Measurements from ENCODE around the gene CHMP4A.
A peak's percentile ranks its signal among the peaks of the same experiment; 100 is the strongest.
"Not testable (repeated sequence)": the region's sequence is repeated elsewhere in the genome, so short reads cannot be mapped to it uniquely, and the experiment has no call there.

Gene CHMP4A

GRCh38 chr14:24246765-24247212 lies 33.5 kb upstream of the CHMP4A start:
- DNase-seq = peak; percentile 63

- DNase-seq = not testable (repeated sequence)
These were observed 32.1 kb upstream of the CHMP4A start for GRCh38 chr14:24245350-24245749.

- no peak for DNase-seq
These were observed 30.1 kb upstream of the CHMP4A start for GRCh38 chr14:24243336-24243836.

GRCh38 chr14:24241829-24242443 lies 28.6 kb upstream of the CHMP4A start:
- peak; percentile 94 for DNase-seq

- DNase-seq = no peak
These were observed 27.0 kb upstream of the CHMP4A start for GRCh38 chr14:24240110-24240918.

GRCh38 chr14:24238527-24239037 lies 25.3 kb upstream of the CHMP4A start:
- DNase-seq = no peak

GRCh38 chr14:24238123-24238522 lies 24.8 kb upstream of the CHMP4A start:
- DNase-seq = no peak

- no peak for DNase-seq
These were observed 24.2 kb upstream of the CHMP4A start for GRCh38 chr14:24237463-24237955.

GRCh38 chr14:24236689-24237462 lies 23.6 kb upstream of the CHMP4A start:
- DNase-seq = no peak

GRCh38 chr14:24235804-24236688 lies 22.8 kb upstream of the CHMP4A start:
- DNase-seq = no peak

- DNase-seq = no peak
These were observed 21.1 kb upstream of the CHMP4A start for GRCh38 chr14:24234095-24235005.

GRCh38 chr14:24233538-24233866 lies 20.2 kb upstream of the CHMP4A start:
- no peak for DNase-seq

GRCh38 chr14:24232645-24233537 lies 19.6 kb upstream of the CHMP4A start, which contains the start of gene GMPR2:
TSS of gene GMPR2 (plus strand) at chr14:24232929. CDS start at chr14:24233254, 325 bp downstream.
- no peak for DNase-seq

- DNase-seq = peak; percentile 89
These were observed 18.9 kb upstream of the CHMP4A start, which contains the start of gene NEDD8 for GRCh38 chr14:24232121-24232644. TSS of gene NEDD8 (minus strand) at chr14:24232367. CDS start at chr14:24232267, 100 bp downstream.

- DNase-seq = peak; percentile 32
These were observed 18.2 kb upstream of the CHMP4A start for GRCh38 chr14:24231263-24232120.

GRCh38 chr14:24228902-24229301 lies 15.6 kb upstream of the CHMP4A start:
- no peak for DNase-seq

- no peak for DNase-seq
These were observed 13.2 kb upstream of the CHMP4A start for GRCh38 chr14:24226473-24226872.

- no peak for DNase-seq
These were observed 11.4 kb upstream of the CHMP4A start for GRCh38 chr14:24224618-24225071.

Data from CD4-positive, alpha-beta T cell treated with Interleukin-10 for 1 hour (primary cell).